H1 (cell line): ENCODE data around the gene RIN3. TPM values are rescaled to one million over a fixed set of nuclear protein-coding genes. Genes with fewer than 3 reads are reported as not detected.

Experiments
- CTCF ChIA-PET: fragments of 300-600 bp; sonication (Branson Sonifier 250); formaldehyde crosslinking; loops from one replicate; lab custom pipeline; 2021; ENCODE audit not compliant: partially characterized antibody; lab: Charles Lee
- POLR2A ChIA-PET: fragments of 300-600 bp; sonication (Branson Sonifier 250); formaldehyde crosslinking; loops from one replicate; lab custom pipeline; 2021; ENCODE audit warnings: inconsistent platforms; ENCODE audit not compliant: partially characterized antibody; lab: Charles Lee
- DNase-seq, 2 experiments: peaks; one replicate each; pipeline versions ENCODE4 v3.0.0 to v3.0.0-alpha.2; 2010 to 2022; ENCODE audit warnings: low spot score in 2 of 2, low read depth in 1 of 2, mixed read lengths in 1 of 2
- FAIRE-seq: peaks from 2 replicates; lab custom pipeline; 2011; peaks lifted over from hg19 to GRCh38; lab: Jason Lieb, UNC
- H2AFZ ChIP-seq: 2 replicates; pipeline ENCODE4 v1.8.1; 2012; ENCODE audit warnings: low read length, inconsistent platforms
- H2AK5ac ChIP-seq: 2 replicates; pipeline ENCODE4 v1.6.1; 2013; ENCODE audit warnings: low read depth, low read length
- H2BK120ac ChIP-seq: replicated peaks from 2 replicates; pipeline ENCODE3; 2013; ENCODE audit warnings: low read depth, low read length, inconsistent platforms
- H2BK12ac ChIP-seq: 2 replicates; pipeline ENCODE4 v1.6.1; 2013; ENCODE audit warnings: low read depth, low read length
- H2BK15ac ChIP-seq: 2 replicates; pipeline ENCODE4 v1.6.1; 2013; ENCODE audit warnings: low read length
- H2BK20ac ChIP-seq: 2 replicates; pipeline ENCODE4 v1.6.1; 2013; ENCODE audit warnings: low read length
- H2BK5ac ChIP-seq: 2 replicates; pipeline ENCODE4 v1.6.1; 2013; ENCODE audit warnings: low read depth, low read length
- H3K14ac ChIP-seq: 2 replicates; pipeline ENCODE4 v1.6.1; 2013; ENCODE audit warnings: inconsistent platforms; ENCODE audit not compliant: insufficient read length
- H3K18ac ChIP-seq: 2 replicates; pipeline ENCODE4 v1.6.1; 2013; ENCODE audit warnings: low read length; ENCODE audit errors: extremely low read depth
- H3K23ac ChIP-seq: 2 replicates; pipeline ENCODE4 v1.6.1; 2013; ENCODE audit warnings: inconsistent platforms; ENCODE audit not compliant: insufficient read length
- H3K23me2 ChIP-seq: 2 replicates; pipeline ENCODE4 v1.6.1; 2013; ENCODE audit warnings: low read depth, low read length
- H3K27ac ChIP-seq: 2 replicates; pipeline ENCODE4 v1.6.1; 2011; ENCODE audit warnings: low read depth, low read length, inconsistent platforms
- H3K27me3 ChIP-seq, 4 experiments: replicated peaks in 1 of 4; 1 replicate in 1 of 4; 2 replicates in 3 of 4; pipeline versions ENCODE4 v1.6.1 to v1.8.1; 2011 to 2013; ENCODE audit warnings: low read length in 3 of 4, mild to moderate bottlenecking in 3 of 4, inconsistent platforms in 2 of 4, mixed read lengths in 2 of 4, moderate library complexity in 1 of 4; ENCODE audit not compliant: control insufficient read depth in 3 of 4, insufficient read depth in 3 of 4; ENCODE audit errors: extremely low read depth in 1 of 4
- H3K36me3 ChIP-seq, 4 experiments: 2 replicates each; pipeline versions ENCODE4 v1.6.1 to v1.8.1; 2011 to 2013; ENCODE audit warnings: mild to moderate bottlenecking in 4 of 4, low read length in 3 of 4, moderate library complexity in 2 of 4, control low read depth in 1 of 4, inconsistent platforms in 1 of 4; ENCODE audit not compliant: insufficient read depth in 4 of 4, control insufficient read depth in 2 of 4
- H3K4ac ChIP-seq: replicated peaks from 2 replicates; pipeline ENCODE3; 2013; ENCODE audit warnings: low read length, low read depth, mixed read lengths, inconsistent platforms; ENCODE audit not compliant: insufficient read length
- H3K4me1 ChIP-seq, 4 experiments: replicated peaks in 1 of 4; 1 replicate in 1 of 4; 2 replicates in 3 of 4; pipeline versions ENCODE4 v1.6.1 to v1.8.1; 2011 to 2013; ENCODE audit warnings: low read length in 3 of 4, inconsistent platforms in 2 of 4, mixed read lengths in 1 of 4; ENCODE audit not compliant: insufficient read depth in 4 of 4, control insufficient read depth in 3 of 4
- H3K4me2 ChIP-seq, 2 experiments: 2 replicates each; pipeline versions ENCODE4 v1.6.1 to v1.8.1; 2011 to 2013; ENCODE audit warnings: low read depth in 2 of 2, low read length in 2 of 2, control low read depth in 1 of 2, inconsistent platforms in 1 of 2, mild to moderate bottlenecking in 1 of 2; ENCODE audit not compliant: insufficient read depth in 1 of 2
- H3K4me3 ChIP-seq, 4 experiments: fragments of 200-600, 300-600 bp in 1 of 4; sonication (generic), shearing (Covaris generic), sonication (Bioruptor Twin) in 1 of 4; 2 replicates each; pipeline versions ENCODE4 v1.5.1 to v1.8.1; 2011 to 2016; ENCODE audit warnings: low read length in 4 of 4, low read depth in 3 of 4, control low read depth in 2 of 4, inconsistent platforms in 2 of 4, mild to moderate bottlenecking in 2 of 4, mixed read lengths in 1 of 4, moderate library complexity in 1 of 4; ENCODE audit not compliant: insufficient read depth in 2 of 4; ENCODE audit errors: extremely low read depth in 1 of 4
- H3K56ac ChIP-seq: replicated peaks from 2 replicates; pipeline ENCODE3; 2013; ENCODE audit warnings: low read depth, mild to moderate bottlenecking, mixed read lengths, low read length, inconsistent platforms; ENCODE audit not compliant: insufficient read length
- H3K79me1 ChIP-seq: 2 replicates; pipeline ENCODE4 v1.6.1; 2013; ENCODE audit warnings: low read depth, low read length, control low read depth
- H3K79me2 ChIP-seq, 2 experiments: 2 replicates each; pipeline versions ENCODE4 v1.6.1 to v1.8.1; 2012 to 2013; ENCODE audit warnings: low read length in 2 of 2, mild to moderate bottlenecking in 2 of 2, inconsistent platforms in 1 of 2; ENCODE audit not compliant: insufficient read depth in 2 of 2, control insufficient read depth in 1 of 2
- H3K9ac ChIP-seq, 4 experiments: replicated peaks in 1 of 4; 1 replicate in 1 of 4; 2 replicates in 3 of 4; pipeline versions ENCODE4 v1.6.1 to v1.8.1; 2011 to 2013; ENCODE audit warnings: low read depth in 3 of 4, low read length in 3 of 4, control low read depth in 2 of 4, mild to moderate bottlenecking in 2 of 4, moderate library complexity in 2 of 4, inconsistent platforms in 1 of 4; ENCODE audit errors: extremely low read depth in 1 of 4
- H3K9me3 ChIP-seq, 2 experiments: 2 replicates each; pipeline versions ENCODE4 v1.6.1 to v1.8.1; 2012 to 2013; ENCODE audit warnings: mild to moderate bottlenecking in 2 of 2, moderate library complexity in 2 of 2, control low read depth in 1 of 2, inconsistent platforms in 1 of 2, low read depth in 1 of 2, low read length in 1 of 2, mixed read lengths in 1 of 2; ENCODE audit not compliant: insufficient read depth in 2 of 2
- H4K20me1 ChIP-seq, 2 experiments: replicated peaks in 1 of 2; 2 replicates each; pipeline versions ENCODE3 to v1.8.1; 2011 to 2013; ENCODE audit warnings: inconsistent platforms in 2 of 2, low read length in 2 of 2, mild to moderate bottlenecking in 1 of 2; ENCODE audit not compliant: insufficient read depth in 2 of 2, control insufficient read depth in 1 of 2
- H4K5ac ChIP-seq: 2 replicates; pipeline ENCODE4 v1.6.1; 2013; ENCODE audit warnings: low read length, low read depth, mixed read lengths, inconsistent platforms; ENCODE audit not compliant: insufficient read length
- H4K8ac ChIP-seq: 2 replicates; pipeline ENCODE4 v1.8.0; 2013; ENCODE audit warnings: mild to moderate bottlenecking, moderate library complexity, low read length, inconsistent platforms; ENCODE audit not compliant: insufficient read depth; ENCODE audit errors: extremely low read depth
- H4K91ac ChIP-seq: replicated peaks from 2 replicates; pipeline ENCODE3; 2013; ENCODE audit warnings: low read length, mixed read lengths, inconsistent platforms; ENCODE audit not compliant: insufficient read length
- ASH2L ChIP-seq: fragments of 200-600, 300-600 bp; sonication (generic); IDR thresholded peaks from one replicate; pipeline ENCODE4 v1.7.1; 2017; ENCODE audit warnings: low read length
- BACH1 ChIP-seq: IDR thresholded peaks from 2 replicates; pipeline ENCODE4 v1.6.1; 2012; ENCODE audit warnings: low read length, improper control_type of control experiment
- GTF2F1 ChIP-seq: IDR thresholded peaks from 2 replicates; pipeline ENCODE4 v1.6.1; 2012; ENCODE audit warnings: low read depth, low read length, improper control_type of control experiment, borderline replicate concordance
- NRF1 ChIP-seq: IDR thresholded peaks from 2 replicates; pipeline ENCODE4 v1.6.1; 2011; ENCODE audit warnings: mild to moderate bottlenecking, low read depth, low read length, improper control_type of control experiment
- SIN3A ChIP-seq, 2 experiments: IDR thresholded peaks in 1 of 2; conservative IDR thresholded peaks in 1 of 2; 2 replicates each; pipeline ENCODE4 v1.6.1; 2011 to 2012; ENCODE audit warnings: low read length in 2 of 2, improper control_type of control experiment in 1 of 2, low read depth in 1 of 2, mild to moderate bottlenecking in 1 of 2
- SRF ChIP-seq: IDR thresholded peaks from 2 replicates; pipeline ENCODE4 v1.6.1; 2011; ENCODE audit warnings: mild to moderate bottlenecking, low read depth, low read length, moderate library complexity
- TBP ChIP-seq: IDR thresholded peaks from 2 replicates; pipeline ENCODE4 v1.6.1; 2011; ENCODE audit warnings: low read depth, low read length, improper control_type of control experiment
- TCF12 ChIP-seq: IDR thresholded peaks from 2 replicates; pipeline ENCODE4 v1.6.1; 2011; ENCODE audit warnings: low read depth, mild to moderate bottlenecking, low read length
- WGBS, 2 experiments: shearing (Covaris generic) in 1 of 2; methylation state at CpG; one replicate each; pipeline versions ENCODE4 v1.1.6 to v1.1.7; 2013 to 2015; ENCODE audit warnings: low lambda C conversion rate in 2 of 2, mixed read lengths in 2 of 2, inconsistent platforms in 1 of 2, low coverage in 1 of 2, missing lambda C conversion rate in 1 of 2; ENCODE audit not compliant: insufficient replicate concordance in 2 of 2, insufficient coverage in 1 of 2, insufficient read length in 1 of 2; ENCODE audit errors: extremely low coverage in 1 of 2, missing lambda C conversion rate in 1 of 2; 5-methylcytosine and 5-hydroxymethylcytosine counted together
- polyA plus RNA-seq, 7 experiments: library from polyadenylated mRNA; depleted of rRNA in 3 of 7; stranded (reverse) in 5 of 7; unstranded in 2 of 7; fragments of >200 nt in 5 of 7; fragments of 200-250 nt in 2 of 7; gene quantifications; 1 replicate in 5 of 7; 2 replicates in 1 of 7; 4 replicates in 1 of 7; pipeline versions ENCODE4 v1.2.1 to v1.2.3, GENCODE V29; 2011 to 2013; ENCODE audit warnings: missing spikeins in 2 of 7, mixed read lengths in 2 of 7
- total RNA-seq: library from RNA; stranded (reverse); fragmentation: NEBNext Ultra II Directional; extraction: Animal tissue kit (Norgen Biotek cat#: 25700); gene quantifications from 2 replicates; pipeline ENCODE4 v1.2.1, GENCODE V29; 2021
- TF ChIP-seq, protein P1 (sequence below): IDR thresholded peaks from 2 replicates; pipeline ENCODE4 v1.6.1; 2012; ENCODE audit warnings: low read length, inconsistent platforms
- TF ChIP-seq, protein P2 (sequence below): IDR thresholded peaks from 2 replicates; pipeline ENCODE4 v1.6.1; 2012; ENCODE audit warnings: inconsistent platforms

RIN3 gene
- total and polyA plus RNA-seq, 2 of the 8 experiments (the other 6 are each of a cell fraction or from before 2014, with no cell fraction given) = 0.59 to 1.5 TPM

DNA sequence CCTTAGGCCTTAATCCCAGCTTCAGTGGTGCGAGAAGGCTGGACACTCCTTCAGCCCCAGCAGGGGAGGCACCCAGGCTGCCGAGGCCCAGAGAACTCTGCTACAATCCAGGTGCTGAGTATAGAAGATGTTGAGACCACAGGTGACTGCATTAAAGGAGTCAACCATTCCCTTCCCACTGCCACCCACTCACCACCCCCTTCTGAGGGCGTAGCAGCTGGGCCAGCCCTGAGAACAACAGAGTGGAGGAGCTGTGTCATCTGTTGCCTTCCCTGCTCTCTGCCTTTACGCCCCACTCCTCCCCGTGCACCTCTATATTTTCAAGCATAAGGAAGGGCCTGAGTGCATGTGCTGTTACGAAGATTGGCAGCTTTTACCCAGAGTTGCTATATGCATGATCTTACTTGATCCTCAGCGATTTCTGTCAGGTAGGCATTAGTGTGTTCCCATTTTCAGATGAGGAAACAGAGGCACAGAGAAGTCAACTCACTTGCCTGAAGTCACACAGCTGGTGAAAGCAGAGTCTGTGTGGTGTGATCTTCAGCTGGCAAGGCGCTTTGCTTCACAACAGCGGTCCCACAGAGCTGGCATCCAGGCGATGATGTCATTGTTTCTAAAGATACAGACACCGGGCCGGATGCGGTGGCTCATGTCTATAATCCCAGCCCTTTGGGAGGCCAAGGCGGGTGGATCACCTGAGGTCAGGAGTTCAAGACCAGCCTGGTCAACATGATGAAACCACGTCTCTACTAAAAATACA lies 46.7 kb downstream of the RIN3 start:
- H2BK12ac ChIP-seq = no peak overlapping the region
- no peaks in the 10 kb centered on the region for H3K9me3 ChIP-seq
- no peaks in the 10 kb centered on the region for H3K36me3 ChIP-seq
- H3K27ac ChIP-seq = no peak overlapping the region
- no peak overlapping the region for H2BK15ac ChIP-seq
- no peak overlapping the region for H2BK20ac ChIP-seq
- no peak overlapping the region for H2AK5ac ChIP-seq
- H3K27me3 ChIP-seq = no peaks in the 10 kb centered on the region
- no peak overlapping the region for H3K18ac ChIP-seq
- CTCF ChIA-PET = interaction anchor here (0.7 to 1.8 kb wide), 2 partner anchors 29 to 129 kb away, joined by 3 to 4 read pairs; no protein-coding TSS in a partner anchor
- H4K5ac ChIP-seq = no peak overlapping the region
- no peak overlapping the region for H2BK120ac ChIP-seq
- H4K8ac ChIP-seq = no peak overlapping the region
- DNase-seq (no peak), FAIRE-seq (no peak)
- WGBS, 2 experiments = 91% methylated on average over 15 of the region's 15 CpGs; no CpG with 5 or more reads in 1 of the 2 experiments
- no peak overlapping the region for H3K23ac ChIP-seq
- no peaks in the 10 kb centered on the region for H3K23me2 ChIP-seq
- no peak overlapping the region for H3K4me2 ChIP-seq
- no peak overlapping the region for H3K4me3 ChIP-seq
- H4K20me1 ChIP-seq = no peaks in the 10 kb centered on the region
- POLR2A ChIA-PET = no interaction called here
- no peaks in the 10 kb centered on the region for H3K4me1 ChIP-seq
- H4K91ac ChIP-seq = no peak overlapping the region
- no peaks in the 10 kb centered on the region for H3K79me1 ChIP-seq
- no peak overlapping the region; the same call in 1 of the 2 replicates for H2BK5ac ChIP-seq
- no peak overlapping the region for H3K14ac ChIP-seq
- no peak overlapping the region for H2AFZ ChIP-seq
- H3K4ac ChIP-seq = no peak overlapping the region
- no peaks in the 10 kb centered on the region for H3K79me2 ChIP-seq
- no peak overlapping the region for H3K56ac ChIP-seq
- H3K9ac ChIP-seq = no peak overlapping the region
- TF ChIP-seq SIN3A (conservative IDR thresholded peaks at IDR 0.05 in 1 of 2, IDR thresholded peaks at IDR 0.05 in 1 of 2; ENCODE audit: low read depth in 1 of 2, low read length in 2 of 2) (no peak), ASH2L (no peak), GTF2F1 (no peak), SRF (no peak), BACH1 (no peak), TBP (no peak), TCF12 (no peak), NRF1 (no peak)
- TF ChIP-seq, protein P1, sequence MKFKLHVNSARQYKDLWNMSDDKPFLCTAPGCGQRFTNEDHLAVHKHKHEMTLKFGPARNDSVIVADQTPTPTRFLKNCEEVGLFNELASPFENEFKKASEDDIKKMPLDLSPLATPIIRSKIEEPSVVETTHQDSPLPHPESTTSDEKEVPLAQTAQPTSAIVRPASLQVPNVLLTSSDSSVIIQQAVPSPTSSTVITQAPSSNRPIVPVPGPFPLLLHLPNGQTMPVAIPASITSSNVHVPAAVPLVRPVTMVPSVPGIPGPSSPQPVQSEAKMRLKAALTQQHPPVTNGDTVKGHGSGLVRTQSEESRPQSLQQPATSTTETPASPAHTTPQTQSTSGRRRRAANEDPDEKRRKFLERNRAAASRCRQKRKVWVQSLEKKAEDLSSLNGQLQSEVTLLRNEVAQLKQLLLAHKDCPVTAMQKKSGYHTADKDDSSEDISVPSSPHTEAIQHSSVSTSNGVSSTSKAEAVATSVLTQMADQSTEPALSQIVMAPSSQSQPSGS = no peak
- TF ChIP-seq, protein P2, sequence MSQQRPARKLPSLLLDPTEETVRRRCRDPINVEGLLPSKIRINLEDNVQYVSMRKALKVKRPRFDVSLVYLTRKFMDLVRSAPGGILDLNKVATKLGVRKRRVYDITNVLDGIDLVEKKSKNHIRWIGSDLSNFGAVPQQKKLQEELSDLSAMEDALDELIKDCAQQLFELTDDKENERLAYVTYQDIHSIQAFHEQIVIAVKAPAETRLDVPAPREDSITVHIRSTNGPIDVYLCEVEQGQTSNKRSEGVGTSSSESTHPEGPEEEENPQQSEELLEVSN = no peak
